ENCODE measurements around the gene ST8SIA1. TPM values are rescaled to one million over a fixed set of nuclear protein-coding genes. Genes with fewer than 3 reads are reported as not detected.

Gene ST8SIA1
- total RNA-seq, 2 experiments from 2014 or later: not detected

- Histone ChIP-seq H3K9me3 (ENCODE audit: low read length) (no peaks in the 10 kb centered on the region), H3K27ac (ENCODE audit: low read depth, low read length, poor library complexity, severe bottlenecking) (no peak overlapping the region), H3K79me2 (ENCODE audit: insufficient read depth, low read depth, low read length) (no peaks in the 10 kb centered on the region), H3K36me3 (ENCODE audit: insufficient read depth, low read length) (no peaks in the 10 kb centered on the region), H4K20me1 (ENCODE audit: insufficient read depth, low read length) (no peaks in the 10 kb centered on the region), H3K4me3 (ENCODE audit: low read depth, low read length, poor library complexity, severe bottlenecking) (no peak overlapping the region), H3K4me1 (ENCODE audit: insufficient read depth, low read length, poor library complexity, severe bottlenecking) (no peaks in the 10 kb centered on the region), H2AFZ (ENCODE audit: low read length) (no peak overlapping the region), H3K9me2 (ENCODE audit: insufficient read depth, low read length) (no peaks in the 10 kb centered on the region), H3K4me2 (ENCODE audit: low read length) (no peak overlapping the region)
- intact Hi-C loops (cut with micrococcal nuclease; ENCODE audit: unreplicated experiment): no loop called here
- no peak for DNase-seq (ENCODE audit: low spot score)
- TF ChIP-seq EZH2phosphoT487 (IDR thresholded peaks at IDR 0.05; ENCODE audit: borderline replicate concordance, low read depth, low read length) (no peak), CTCF (conservative IDR thresholded peaks at IDR 0.05; ENCODE audit: low read length) (no peak)
- no TSS peak for BruUV-seq (replicated peaks)
- ChIA-PET POLR2A (no interaction called here), CTCF (ENCODE audit: unreplicated experiment) (no interaction called here)
Observed at GRCh38 chr12:22307811-22308210, 26.7 kb downstream of the ST8SIA1 start.

DNA sequence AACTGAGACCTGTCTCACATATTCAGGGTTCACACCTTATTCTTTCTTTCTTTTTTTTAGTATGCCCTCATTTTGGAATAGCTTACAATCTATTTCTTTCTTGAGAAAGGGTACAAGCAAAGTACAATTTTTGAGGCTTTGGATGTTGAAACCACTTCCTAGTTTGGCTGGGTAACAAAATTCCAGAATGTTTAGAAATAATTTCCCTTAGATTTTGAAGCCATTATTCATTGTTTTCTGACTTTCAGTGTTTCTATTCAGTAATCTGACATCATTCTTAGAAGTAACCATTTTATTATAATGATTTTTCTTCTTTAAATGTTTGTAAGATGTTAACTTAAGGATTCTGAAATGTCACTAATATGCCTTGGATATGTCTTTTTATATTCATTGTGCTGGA is 28.2 kb downstream of the ST8SIA1 start:
- Histone ChIP-seq H3K9me3 (ENCODE audit: low read length) (peaks cover 5% of the 10 kb centered on the region; the same call in 1 of the 2 replicates), H3K4me2 (ENCODE audit: low read length) (no peak overlapping the region), H3K79me2 (ENCODE audit: insufficient read depth, low read depth, low read length) (no peaks in the 10 kb centered on the region), H3K4me3 (ENCODE audit: low read depth, low read length, poor library complexity, severe bottlenecking) (no peak overlapping the region), H3K9me2 (ENCODE audit: insufficient read depth, low read length) (no peaks in the 10 kb centered on the region), H3K4me1 (ENCODE audit: insufficient read depth, low read length, poor library complexity, severe bottlenecking) (no peaks in the 10 kb centered on the region), H3K27ac (ENCODE audit: low read depth, low read length, poor library complexity, severe bottlenecking) (no peak overlapping the region), H3K36me3 (ENCODE audit: insufficient read depth, low read length) (no peaks in the 10 kb centered on the region), H4K20me1 (ENCODE audit: insufficient read depth, low read length) (no peaks in the 10 kb centered on the region), H2AFZ (ENCODE audit: low read length) (no peak overlapping the region)
- POLR2A ChIA-PET: interaction anchor here (0.6 kb wide), 1 partner anchor 87 kb away, joined by 3 read pairs; no protein-coding TSS in a partner anchor
- CTCF ChIA-PET (ENCODE audit: unreplicated experiment): no interaction called here
- no peak for DNase-seq (ENCODE audit: low spot score)
- TF ChIP-seq CTCF (conservative IDR thresholded peaks at IDR 0.05; ENCODE audit: low read length): no peak
- TF ChIP-seq EZH2phosphoT487 (IDR thresholded peaks at IDR 0.05; ENCODE audit: borderline replicate concordance, low read depth, low read length): no peak
- no TSS peak for BruUV-seq (replicated peaks)
- intact Hi-C loops (cut with micrococcal nuclease; ENCODE audit: unreplicated experiment): no loop called here

- peaks cover 17% of the 10 kb centered on the region; the same call in 1 of the 2 replicates for H3K9me3 ChIP-seq (ENCODE audit: low read length)
- TF ChIP-seq CTCF (conservative IDR thresholded peaks at IDR 0.05; ENCODE audit: low read length) (no peak), EZH2phosphoT487 (IDR thresholded peaks at IDR 0.05; ENCODE audit: borderline replicate concordance, low read depth, low read length) (no peak)
- no peaks in the 10 kb centered on the region for H3K9me2 ChIP-seq (ENCODE audit: insufficient read depth, low read length)
- DNase-seq (ENCODE audit: low spot score): no peak
- no peak overlapping the region for H3K4me3 ChIP-seq (ENCODE audit: low read depth, low read length, poor library complexity, severe bottlenecking)
- POLR2A ChIA-PET: interaction anchor here (0.7 to 1.0 kb wide), 4 partner anchors 9 to 303 kb away, joined by 3 to 4 read pairs (median 3); no protein-coding TSS in a partner anchor
- intact Hi-C loops (cut with micrococcal nuclease; ENCODE audit: unreplicated experiment): no loop called here
- H3K79me2 ChIP-seq (ENCODE audit: insufficient read depth, low read depth, low read length): no peaks in the 10 kb centered on the region
- H4K20me1 ChIP-seq (ENCODE audit: insufficient read depth, low read length): no peaks in the 10 kb centered on the region
- no TSS peak for BruUV-seq (replicated peaks)
- H3K27ac ChIP-seq (ENCODE audit: low read depth, low read length, poor library complexity, severe bottlenecking): no peak overlapping the region
- CTCF ChIA-PET (ENCODE audit: unreplicated experiment): no interaction called here
- H2AFZ ChIP-seq (ENCODE audit: low read length): no peak overlapping the region
- no peaks in the 10 kb centered on the region for H3K36me3 ChIP-seq (ENCODE audit: insufficient read depth, low read length)
- no peaks in the 10 kb centered on the region for H3K4me1 ChIP-seq (ENCODE audit: insufficient read depth, low read length, poor library complexity, severe bottlenecking)
- H3K4me2 ChIP-seq (ENCODE audit: low read length): no peak overlapping the region
Observed at GRCh38 chr12:22304341-22304740, 30.2 kb downstream of the ST8SIA1 start.
